ENCODE data around the gene MYH1. TPM values are rescaled to one million over a fixed set of nuclear protein-coding genes. Genes with fewer than 3 reads are reported as not detected.
"Not testable (repeated sequence)": the region's sequence is repeated elsewhere in the genome, so short reads cannot be mapped to it uniquely, and the experiment has no call there.

The MYH1 gene
- total RNA-seq, 2 donors from 2014 or later, result not detected

DNA sequence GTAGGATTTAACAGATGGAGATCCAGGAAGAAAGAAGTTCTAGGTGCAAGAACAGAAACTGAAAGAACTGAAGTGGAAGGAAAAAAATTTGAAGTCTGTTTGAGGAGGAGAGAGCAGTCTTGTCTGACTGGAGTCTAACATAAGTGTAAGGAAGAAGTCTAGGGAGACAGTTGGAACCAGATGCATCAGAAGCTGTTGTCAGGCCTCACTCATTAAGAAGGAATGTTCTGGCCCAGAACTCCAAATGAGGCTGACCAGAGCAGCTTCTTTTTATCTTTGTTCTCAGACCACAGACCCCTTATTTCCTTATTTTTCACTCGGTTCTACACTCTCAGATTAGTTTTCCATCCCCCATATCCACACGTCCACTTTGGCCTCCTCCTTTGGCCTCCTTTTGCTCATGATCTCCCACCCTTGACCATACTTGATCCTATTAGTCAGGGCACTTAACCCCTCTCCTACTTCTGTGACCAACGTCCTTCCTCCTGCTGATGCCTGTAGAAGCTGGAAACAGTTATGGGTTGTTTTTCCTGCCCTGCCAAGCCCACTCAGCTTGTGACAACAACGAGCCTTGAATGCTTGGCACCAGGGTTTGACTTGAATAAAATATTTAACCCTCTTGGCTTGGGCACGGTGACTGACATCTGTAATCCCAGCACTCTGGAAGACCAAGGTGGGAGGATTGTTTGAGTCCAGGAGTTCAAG is 38.1 kb upstream of the MYH1 start:
- Histone ChIP-seq H3K27ac (no peak overlapping the region), H3K36me3 (replicated peaks in 1 of 2; ENCODE audit: insufficient read depth in 1 of 2, low read depth in 2 of 2) (no peaks in the 10 kb centered on the region), H3K4me1 (no peaks in the 10 kb centered on the region), H3K4me3 (no peak overlapping the region), H3K27me3 (no peaks in the 10 kb centered on the region), H3K9me3 (no peaks in the 10 kb centered on the region)
- intact Hi-C loops (cut with DNase I), result no loop called here
- DNase-seq, result no peak
- TF ChIP-seq POLR2A (IDR thresholded peaks at IDR 0.05), result no peak
- TF ChIP-seq, protein P1, sequence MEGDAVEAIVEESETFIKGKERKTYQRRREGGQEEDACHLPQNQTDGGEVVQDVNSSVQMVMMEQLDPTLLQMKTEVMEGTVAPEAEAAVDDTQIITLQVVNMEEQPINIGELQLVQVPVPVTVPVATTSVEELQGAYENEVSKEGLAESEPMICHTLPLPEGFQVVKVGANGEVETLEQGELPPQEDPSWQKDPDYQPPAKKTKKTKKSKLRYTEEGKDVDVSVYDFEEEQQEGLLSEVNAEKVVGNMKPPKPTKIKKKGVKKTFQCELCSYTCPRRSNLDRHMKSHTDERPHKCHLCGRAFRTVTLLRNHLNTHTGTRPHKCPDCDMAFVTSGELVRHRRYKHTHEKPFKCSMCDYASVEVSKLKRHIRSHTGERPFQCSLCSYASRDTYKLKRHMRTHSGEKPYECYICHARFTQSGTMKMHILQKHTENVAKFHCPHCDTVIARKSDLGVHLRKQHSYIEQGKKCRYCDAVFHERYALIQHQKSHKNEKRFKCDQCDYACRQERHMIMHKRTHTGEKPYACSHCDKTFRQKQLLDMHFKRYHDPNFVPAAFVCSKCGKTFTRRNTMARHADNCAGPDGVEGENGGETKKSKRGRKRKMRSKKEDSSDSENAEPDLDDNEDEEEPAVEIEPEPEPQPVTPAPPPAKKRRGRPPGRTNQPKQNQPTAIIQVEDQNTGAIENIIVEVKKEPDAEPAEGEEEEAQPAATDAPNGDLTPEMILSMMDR (IDR thresholded peaks at IDR 0.05), result no peak
- ATAC-seq, result no peak
- WGBS, 2 donors, result 43 to 52% methylated on average over 5 of the region's 5 CpGs

DNA sequence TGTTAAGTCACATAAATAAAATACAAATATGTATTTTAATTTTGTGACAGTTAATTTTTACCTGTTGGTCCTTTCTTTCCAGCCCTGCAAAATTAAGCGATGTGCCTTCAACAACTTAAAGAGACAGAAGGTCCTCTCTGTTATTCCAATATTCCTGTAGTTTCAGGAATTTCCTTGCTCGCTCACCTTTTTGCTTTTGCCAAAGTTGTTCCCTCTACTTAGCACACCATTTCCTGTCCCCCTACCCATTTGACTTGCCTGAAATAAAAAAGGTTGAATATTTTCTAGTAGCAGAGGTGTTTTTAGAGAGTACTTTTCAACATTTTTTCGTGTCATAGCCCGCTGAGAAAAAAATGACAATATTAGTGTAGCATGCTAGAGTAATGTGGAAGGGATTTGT is 31.7 kb upstream of the MYH1 start:
- Histone ChIP-seq H3K4me1 (no peaks in the 10 kb centered on the region), H3K4me3 (no peak overlapping the region), H3K27ac (no peak overlapping the region), H3K27me3 (no peaks in the 10 kb centered on the region), H3K36me3 (replicated peaks in 1 of 2; ENCODE audit: insufficient read depth in 1 of 2, low read depth in 2 of 2) (no peaks in the 10 kb centered on the region), H3K9me3 (no peaks in the 10 kb centered on the region)
- ATAC-seq (no peak), DNase-seq (no peak)
- intact Hi-C loops (cut with DNase I), result no loop called here
- 51 to 62% methylated on average over 4 of the region's 4 CpGs for WGBS, 2 donors
- no peak for TF ChIP-seq POLR2A (IDR thresholded peaks at IDR 0.05)
- TF ChIP-seq, protein P1 (IDR thresholded peaks at IDR 0.05), result no peak

DNA sequence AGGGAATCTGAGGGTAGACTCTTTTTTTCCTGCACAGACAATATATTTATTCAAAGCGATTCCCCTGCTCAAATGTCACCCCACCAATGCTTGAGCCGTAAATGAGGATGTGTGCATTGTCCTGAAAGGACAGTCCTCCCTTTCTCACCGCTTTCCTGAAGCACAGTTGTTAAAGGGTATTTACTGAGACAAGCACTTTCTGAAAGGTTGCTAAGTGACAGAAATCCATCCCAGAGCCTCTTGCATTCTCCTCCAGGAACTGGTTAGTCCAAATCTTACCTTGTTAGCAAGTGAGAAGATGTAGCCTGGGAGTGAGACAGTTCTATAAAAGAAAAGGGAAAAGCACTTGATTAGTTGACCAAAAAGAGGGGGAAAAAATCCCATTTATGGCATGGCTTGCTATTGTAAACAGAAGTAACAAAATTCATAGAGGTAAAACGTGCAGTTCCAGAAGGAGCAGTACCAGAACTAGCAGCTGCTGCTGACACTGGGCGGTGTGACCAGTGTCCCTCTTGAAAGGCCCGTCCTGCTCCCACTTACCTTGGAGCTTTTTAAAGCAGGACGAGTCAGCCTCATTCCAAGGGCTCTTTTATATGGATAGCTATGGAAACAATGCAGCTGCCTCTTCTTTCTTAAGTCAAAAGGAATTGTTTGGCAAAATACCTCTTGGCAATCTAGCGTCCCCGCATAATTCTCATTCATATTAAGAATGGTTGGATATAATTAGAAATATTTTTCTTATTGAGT is 30.9 kb upstream of the MYH1 start, which contains the start of gene MYH2:
Gene MYH2 (minus strand): TSS at position 563 of the 747 bp plus-strand sequence. CDS start 1,738 bp downstream, outside the sequence.
- WGBS, 2 donors, result 28 to 36% methylated on average over 9 of the region's 9 CpGs
- no peak within 1 kb of the TSS for H3K27ac ChIP-seq
- DNase-seq (no peak), ATAC-seq (no peak)
- H3K9me3 ChIP-seq, result no peaks in the 10 kb centered on the region
- no peaks in the 10 kb centered on the region for H3K27me3 ChIP-seq
- no peaks in the 10 kb centered on the region for H3K4me1 ChIP-seq
- H3K4me3 ChIP-seq, result no peak within 1 kb of the TSS
- no peak for TF ChIP-seq POLR2A (IDR thresholded peaks at IDR 0.05)
- TF ChIP-seq, protein P1 (IDR thresholded peaks at IDR 0.05), result no peak
- intact Hi-C loops (cut with DNase I), result no loop called here
- no peaks in the 10 kb centered on the region for H3K36me3 ChIP-seq (replicated peaks in 1 of 2; ENCODE audit: insufficient read depth in 1 of 2, low read depth in 2 of 2)

DNA sequence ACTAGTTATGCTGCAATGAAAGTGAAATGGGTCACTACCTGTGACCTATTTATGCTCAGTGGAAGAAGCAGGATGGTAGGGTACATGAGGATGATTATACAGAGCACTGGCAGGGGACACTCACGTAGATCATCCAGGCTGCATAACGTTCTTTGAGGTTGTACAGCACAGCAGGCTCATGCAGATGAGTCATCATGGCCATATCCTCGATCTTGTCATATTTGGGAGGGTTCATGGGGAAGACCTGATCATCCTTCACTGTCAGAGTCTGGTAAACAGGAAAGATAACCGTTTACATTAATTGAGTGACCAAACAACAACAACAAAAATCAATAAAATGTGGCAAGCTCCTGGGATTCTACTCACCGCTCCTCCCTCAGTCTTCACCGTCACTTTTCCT is 29.0 kb upstream of the MYH1 start:
- H3K36me3 ChIP-seq (replicated peaks in 1 of 2; ENCODE audit: insufficient read depth in 1 of 2, low read depth in 2 of 2), result no peaks in the 10 kb centered on the region
- intact Hi-C loops (cut with DNase I), result no loop called here
- H3K27ac ChIP-seq, result no peak overlapping the region
- DNase-seq (no peak), ATAC-seq (no peak)
- TF ChIP-seq, protein P1 (IDR thresholded peaks at IDR 0.05), result no peak
- TF ChIP-seq POLR2A (IDR thresholded peaks at IDR 0.05), result no peak
- H3K27me3 ChIP-seq, result no peaks in the 10 kb centered on the region
- H3K4me3 ChIP-seq, result no peak overlapping the region
- H3K9me3 ChIP-seq, result no peaks in the 10 kb centered on the region
- 65 to 69% methylated on average over 6 of the region's 6 CpGs for WGBS, 2 donors
- H3K4me1 ChIP-seq, result no peaks in the 10 kb centered on the region

DNA sequence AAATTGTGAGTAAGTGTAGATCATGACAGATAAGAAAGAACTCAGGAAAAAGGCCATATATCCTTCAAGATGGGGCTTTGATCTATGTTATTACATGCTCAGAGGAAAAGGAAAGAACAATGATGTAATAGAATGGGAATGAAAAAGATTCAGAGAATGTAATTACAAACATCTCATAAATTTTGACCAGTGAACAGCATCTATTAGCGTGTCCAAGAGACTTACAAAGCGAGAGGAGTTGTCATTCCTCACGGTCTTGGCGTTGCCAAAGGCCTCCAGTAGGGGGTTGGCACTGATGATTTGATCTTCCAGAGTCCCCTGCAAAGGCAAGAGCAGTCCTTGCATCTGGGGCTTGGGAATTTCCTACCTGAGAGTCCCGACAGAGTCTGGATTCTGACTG is 25.1 kb upstream of the MYH1 start:
- intact Hi-C loops (cut with DNase I), result not testable (repeated sequence)
- 43 to 63% methylated on average over 5 of the region's 5 CpGs for WGBS, 2 donors

DNA sequence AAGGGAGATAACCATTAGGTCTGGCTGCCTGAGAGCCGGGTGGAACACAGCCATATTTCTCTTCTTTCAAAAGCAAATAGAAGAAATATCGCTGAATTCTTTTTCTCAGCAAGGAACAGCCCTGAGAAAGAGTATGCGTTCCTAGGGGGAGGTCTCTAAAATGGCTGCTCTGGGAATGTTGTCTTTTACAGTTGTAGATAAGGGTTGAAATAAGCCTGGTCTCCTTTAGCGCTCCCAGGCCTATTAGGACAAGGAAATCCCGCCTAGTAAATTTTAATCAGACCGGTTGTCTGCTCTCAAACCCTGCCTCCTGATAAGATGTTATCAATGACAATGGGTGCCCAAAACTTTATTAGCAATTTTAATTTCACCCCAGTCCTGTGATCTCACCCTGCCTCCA is 22.8 kb upstream of the MYH1 start:
- H3K27me3 ChIP-seq; intact Hi-C loops (cut with DNase I); H3K9me3 ChIP-seq; H3K36me3 ChIP-seq (replicated peaks in 1 of 2; ENCODE audit: insufficient read depth in 1 of 2, low read depth in 2 of 2); H3K4me3 ChIP-seq; H3K4me1 ChIP-seq; H3K27ac ChIP-seq; ATAC-seq; DNase-seq: not testable (repeated sequence)
- 80 to 89% methylated on average over 6 of the region's 6 CpGs for WGBS, 2 donors

More for the DNA sequence above, 25.1 kb upstream of the MYH1 start:
- not testable (repeated sequence) for ATAC-seq; H3K27me3 ChIP-seq; H3K4me3 ChIP-seq; H3K9me3 ChIP-seq; H3K36me3 ChIP-seq (replicated peaks in 1 of 2; ENCODE audit: insufficient read depth in 1 of 2, low read depth in 2 of 2); H3K27ac ChIP-seq; DNase-seq; H3K4me1 ChIP-seq
